ENCODE data around the gene GBP5. TPM values are rescaled to one million over a fixed set of nuclear protein-coding genes. Genes with fewer than 3 reads are reported as not detected.
"Not testable (repeated sequence)": the region's sequence is repeated elsewhere in the genome, so short reads cannot be mapped to it uniquely, and the experiment has no call there.

The GBP5 gene, protein sequence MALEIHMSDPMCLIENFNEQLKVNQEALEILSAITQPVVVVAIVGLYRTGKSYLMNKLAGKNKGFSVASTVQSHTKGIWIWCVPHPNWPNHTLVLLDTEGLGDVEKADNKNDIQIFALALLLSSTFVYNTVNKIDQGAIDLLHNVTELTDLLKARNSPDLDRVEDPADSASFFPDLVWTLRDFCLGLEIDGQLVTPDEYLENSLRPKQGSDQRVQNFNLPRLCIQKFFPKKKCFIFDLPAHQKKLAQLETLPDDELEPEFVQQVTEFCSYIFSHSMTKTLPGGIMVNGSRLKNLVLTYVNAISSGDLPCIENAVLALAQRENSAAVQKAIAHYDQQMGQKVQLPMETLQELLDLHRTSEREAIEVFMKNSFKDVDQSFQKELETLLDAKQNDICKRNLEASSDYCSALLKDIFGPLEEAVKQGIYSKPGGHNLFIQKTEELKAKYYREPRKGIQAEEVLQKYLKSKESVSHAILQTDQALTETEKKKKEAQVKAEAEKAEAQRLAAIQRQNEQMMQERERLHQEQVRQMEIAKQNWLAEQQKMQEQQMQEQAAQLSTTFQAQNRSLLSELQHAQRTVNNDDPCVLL
- 1.2 TPM for total RNA-seq

DNA sequence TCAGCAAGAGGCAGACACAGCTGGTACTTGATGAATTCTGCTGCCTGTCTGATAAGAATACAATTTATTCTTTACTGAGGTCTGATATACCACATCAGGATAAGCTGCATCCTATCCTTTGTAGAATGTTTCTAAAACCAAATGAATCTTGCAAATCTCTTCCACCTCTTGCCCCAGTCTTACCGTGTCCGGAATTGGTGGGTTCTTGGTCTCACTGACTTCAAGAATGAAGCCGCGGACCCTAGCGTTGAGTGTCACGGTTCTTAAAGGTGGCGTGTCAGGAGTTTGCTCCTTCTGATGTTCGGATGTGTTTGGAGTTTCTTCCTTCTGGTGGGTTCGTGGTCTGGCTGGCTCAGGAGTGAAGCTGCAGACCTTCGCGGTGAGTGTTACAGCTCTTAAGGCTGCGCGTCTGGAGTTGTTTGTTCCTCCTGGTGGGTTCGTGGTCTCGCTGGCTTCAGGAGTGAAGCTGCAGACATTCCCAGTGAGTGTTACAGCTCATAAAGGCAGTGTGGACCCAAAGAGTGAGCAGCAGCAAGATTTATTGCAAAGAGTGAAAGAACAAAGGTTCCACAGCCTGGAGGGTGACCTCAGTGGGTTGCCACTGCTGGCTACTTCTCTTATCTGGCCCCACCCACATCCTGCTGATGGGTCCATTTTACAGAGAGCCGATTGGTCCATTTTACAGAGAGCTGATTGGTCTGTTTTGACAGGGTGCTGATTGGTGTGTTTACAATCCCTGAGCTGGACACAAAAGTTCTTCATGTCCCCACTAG, at the start of gene GBP5:
GBP5 (minus strand) TSS at position 592 of the 773 bp plus-strand sequence. CDS start 3,305 bp downstream, outside the sequence.
- ATAC-seq: not testable (repeated sequence)

DNA sequence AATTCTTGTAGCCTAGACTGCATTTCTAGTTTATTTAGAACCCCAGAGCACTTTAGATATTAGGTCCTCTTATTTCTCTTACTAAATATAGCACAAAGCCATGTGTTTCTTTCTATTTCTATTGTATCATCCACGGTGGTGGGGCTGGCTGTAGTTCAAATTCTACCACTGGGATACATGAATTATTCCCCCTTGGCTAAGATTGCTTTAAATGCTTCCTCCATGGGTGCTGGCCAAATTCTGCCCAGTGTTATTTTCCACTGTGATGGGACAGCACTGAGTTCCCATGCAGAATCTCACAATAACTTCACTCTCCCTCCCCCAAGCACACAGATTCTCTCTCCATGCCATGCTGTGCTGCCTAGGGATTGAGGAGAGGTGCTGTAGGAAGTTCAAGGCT, 49.7 kb upstream of the GBP5 start:
- ATAC-seq: no peak

DNA sequence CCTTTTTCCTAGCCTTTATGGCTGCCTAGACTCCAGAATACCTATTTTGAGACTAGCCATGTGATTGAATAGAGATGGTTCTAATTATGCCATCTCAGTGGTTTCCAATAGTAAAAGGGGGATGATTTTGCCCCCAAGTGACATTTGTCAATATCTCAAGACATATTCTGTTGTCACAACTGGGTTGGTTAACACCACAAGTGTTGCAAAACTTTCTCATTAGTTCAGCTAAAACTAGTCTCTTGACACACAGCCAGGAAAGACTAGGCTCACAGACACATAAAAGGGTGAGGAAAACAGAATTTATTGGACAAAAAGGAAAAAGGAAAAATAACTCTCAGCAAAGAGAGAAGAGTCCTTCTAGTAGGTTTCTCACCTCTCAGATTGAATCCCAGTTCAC, 39.9 kb upstream of the GBP5 start:
- no peak for ATAC-seq

DNA sequence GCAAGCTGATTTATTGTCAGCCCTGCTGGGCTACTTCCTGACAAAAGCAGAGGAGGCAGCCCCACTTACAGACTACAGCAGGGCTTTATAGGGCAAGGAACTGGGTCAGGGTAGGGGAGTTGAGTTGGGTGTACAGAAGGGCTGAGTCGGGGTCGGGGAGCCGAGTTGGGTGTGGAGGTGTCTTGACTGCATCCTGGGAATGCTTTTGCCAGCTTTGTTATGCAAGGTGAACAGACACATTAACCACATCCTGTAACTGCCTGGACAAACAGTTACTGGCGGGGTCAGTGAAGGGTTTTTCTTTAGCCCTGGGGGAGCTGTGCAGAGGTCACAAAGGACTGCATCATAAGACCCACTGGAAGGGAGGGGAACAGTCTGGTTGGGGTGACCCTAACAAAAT, 39.1 kb upstream of the GBP5 start:
- ATAC-seq: no peak

DNA sequence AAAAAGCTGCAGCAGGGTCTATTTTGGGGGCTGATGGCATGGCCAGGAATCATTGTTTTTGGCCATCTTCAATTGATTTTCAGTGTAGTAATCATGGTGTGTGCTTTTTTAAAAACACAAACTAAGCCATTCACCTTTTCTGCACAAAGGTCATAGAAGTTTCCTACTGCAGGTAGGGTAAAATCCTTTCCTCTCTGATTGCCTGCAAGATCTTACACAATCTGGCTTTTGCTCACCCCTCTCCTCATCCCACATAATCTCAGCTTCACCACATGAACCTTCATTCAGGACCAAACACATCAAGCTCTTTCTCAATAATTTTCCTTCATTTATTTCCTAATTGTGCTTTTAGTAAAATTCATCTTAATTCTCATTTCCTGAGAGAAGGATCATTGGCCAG, 38.3 kb upstream of the GBP5 start:
- ATAC-seq: no peak

DNA sequence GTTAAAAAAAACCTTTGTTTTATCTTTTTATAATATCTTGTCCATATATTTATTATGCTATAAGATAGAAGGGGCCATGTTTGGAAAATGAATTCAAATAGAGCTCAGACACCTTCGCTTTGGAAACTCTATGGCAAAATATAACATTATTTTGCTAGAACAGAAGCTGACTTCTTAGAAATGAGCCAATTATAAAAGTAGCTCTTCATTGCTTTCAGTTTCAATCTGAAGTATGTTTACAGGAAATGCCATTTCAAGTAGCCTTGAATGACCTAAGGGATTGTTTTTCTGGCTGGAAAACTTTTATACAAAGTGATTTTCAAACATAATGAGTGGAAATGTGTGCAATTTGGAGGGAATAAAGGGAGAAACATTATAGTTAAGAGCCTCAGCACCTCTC, 37.8 kb upstream of the GBP5 start:
- no peak for ATAC-seq

DNA sequence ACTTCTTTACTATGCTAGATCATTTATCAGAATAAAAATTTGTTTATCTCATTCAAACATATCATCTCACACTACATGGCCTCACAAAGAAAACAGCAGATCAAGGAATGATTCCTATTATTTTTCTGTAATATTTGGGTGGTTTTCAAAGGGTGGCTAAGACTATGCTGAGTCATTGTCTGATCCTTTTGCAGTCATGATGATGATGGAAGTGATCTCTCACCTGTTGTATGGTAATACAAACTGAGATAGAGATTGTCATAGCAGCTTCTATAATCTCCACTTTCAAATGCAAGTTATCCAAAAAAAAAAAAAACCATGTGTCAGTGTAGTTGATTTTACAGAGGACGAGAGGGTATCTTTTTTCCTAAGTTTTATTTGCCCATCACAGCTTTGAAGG, 37.2 kb upstream of the GBP5 start:
- ATAC-seq: no peak

DNA sequence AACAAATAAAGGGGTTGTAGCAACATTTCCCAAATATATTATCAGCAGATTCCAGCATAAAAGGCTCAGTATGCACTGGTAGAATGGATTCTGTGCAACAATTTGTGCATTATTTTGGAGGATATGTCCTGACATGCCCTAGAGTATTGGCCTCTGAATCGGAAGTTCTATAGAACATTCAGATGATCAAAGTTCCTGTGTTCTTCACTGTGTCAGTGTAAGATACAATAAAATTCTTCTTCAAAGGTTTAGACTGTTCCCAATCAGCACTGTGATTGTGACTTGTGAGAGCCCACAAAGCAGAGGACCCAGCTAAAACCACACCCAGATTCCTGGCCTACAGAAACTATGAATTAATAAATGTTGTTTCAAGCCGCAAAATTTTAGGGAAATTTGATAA, 33.6 kb upstream of the GBP5 start:
- no peak for ATAC-seq

DNA sequence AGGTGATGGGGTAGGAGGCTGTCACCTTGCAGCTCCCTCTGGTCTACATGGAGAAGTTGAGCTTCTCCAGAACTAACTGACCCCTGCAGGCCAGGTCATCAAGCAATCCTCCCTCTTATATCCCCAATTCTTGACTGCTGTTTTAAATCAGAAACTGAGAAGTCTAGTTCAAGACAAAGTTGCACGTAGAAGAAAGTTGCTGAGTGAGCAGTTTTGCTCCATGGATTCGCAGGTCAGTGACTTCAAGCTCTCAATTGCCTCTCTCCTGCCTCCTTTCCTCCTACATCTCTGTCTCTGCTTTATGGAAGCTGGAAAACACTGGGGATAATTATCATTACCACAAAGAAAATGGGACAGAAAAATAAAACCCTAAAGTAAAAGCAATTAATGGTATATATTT, 32.8 kb upstream of the GBP5 start:
- no peak for ATAC-seq

DNA sequence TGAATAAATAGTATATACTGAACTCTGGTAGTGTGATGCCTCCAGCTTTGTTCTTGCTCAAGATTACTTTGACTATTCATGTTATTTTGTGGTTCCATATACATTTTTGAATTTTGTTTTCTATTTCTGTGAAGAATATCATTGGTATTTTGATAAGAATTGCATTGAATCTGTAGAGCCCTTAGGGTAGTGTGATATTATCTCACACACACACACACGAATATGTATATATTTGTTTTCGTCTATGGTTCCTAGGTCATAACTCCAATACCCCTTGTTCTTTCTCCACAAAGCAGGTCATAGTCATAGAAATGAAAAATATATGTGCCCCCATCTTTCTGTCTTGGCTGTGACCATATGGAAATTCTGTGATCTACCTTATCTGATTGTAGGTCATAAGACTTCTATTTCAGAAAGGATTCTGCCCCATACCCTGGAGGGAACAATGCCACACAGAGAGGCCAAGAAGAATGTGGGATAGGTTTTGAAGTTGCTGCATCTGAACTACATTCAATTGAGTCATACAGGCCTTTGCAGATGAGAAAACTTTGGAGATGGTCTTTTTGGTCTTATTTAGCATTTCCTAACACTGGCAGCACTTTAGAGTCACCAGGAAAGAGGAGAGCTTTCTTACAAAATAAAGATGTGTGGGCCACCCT, 32.0 kb upstream of the GBP5 start:
- ATAC-seq: no peak

DNA sequence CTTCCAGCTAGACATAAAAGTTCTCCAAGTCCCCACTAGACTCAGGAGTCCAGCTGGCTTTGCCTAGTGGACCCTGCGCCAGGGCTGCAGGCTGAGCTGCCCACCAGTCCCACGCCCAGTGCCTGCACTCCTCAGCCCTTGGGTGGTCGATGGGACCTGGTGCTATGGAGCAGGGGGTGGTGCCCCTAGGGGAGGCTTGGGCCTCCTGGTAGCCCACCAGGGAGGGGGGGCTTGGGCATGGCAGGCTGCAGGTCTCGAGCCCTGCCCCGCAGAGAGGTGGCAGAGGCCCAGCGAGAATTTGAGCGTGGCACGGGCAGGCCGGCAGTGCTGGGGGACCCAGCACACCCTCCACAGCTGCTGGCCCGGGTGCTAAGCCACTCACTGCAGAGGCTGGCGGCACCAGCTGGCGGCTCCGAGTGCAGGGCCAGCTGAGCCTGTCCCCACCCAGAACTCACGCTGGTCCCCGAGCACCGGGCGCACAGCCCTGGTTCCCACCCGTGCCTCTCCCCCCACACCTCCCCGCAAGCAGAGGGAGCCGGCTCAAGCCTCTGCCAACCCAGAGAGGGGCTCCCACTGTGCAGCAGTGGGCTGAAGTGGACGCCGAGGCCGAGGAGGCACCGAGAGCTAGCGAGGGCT, 30.2 kb upstream of the GBP5 start:
- ATAC-seq: no peak

DNA sequence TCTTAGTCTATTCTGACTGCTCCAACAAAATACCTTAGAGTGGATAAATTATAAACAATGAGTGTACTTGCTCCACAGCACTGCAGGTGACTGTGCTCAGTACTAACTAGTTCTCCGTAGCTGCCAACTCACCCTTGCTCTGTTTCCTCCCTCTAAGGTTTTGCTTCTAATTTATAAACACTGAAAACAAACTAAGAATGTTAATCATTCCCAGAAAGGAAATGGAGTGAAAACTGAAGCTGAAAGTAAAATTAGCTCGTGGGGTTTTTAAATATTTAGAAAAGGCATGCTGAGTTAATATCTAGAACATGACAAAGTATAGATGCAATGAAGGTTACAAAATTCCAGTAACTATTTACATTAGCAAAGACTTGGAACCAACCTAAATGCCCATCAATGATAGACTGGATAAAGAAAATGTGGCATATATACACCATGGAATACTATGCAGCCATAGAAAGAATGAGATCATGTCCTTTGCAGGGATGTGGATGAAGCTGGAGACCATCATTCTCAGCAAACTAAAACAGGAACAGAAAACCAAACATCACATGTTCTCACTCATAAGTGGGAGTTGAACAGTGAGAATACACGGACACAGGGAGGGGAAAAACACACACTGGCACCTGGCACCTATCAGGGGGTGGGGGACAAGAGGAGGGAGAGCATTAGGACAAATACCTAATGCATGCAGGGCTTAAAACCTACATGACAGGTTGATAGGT, 27.2 kb upstream of the GBP5 start:
- not testable (repeated sequence) for ATAC-seq

DNA sequence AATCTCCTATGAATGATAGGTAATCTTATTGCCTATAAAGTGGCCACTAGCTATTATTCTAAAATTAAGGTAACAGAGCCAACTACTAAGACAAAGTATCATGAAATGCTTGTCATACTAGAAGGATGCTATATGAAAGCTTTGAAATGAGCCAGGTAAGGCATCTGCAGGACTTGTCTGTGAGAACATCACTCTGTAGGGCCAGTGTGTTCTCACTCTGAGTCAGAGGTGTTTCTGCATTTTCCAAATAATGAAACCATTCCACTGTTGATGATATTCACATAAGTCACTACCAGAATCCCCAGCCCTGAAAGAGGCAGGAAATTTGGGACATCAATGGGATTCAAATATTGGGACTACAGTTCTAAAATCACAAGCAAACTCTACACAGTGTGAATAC, 25.8 kb upstream of the GBP5 start:
- no peak for ATAC-seq

DNA sequence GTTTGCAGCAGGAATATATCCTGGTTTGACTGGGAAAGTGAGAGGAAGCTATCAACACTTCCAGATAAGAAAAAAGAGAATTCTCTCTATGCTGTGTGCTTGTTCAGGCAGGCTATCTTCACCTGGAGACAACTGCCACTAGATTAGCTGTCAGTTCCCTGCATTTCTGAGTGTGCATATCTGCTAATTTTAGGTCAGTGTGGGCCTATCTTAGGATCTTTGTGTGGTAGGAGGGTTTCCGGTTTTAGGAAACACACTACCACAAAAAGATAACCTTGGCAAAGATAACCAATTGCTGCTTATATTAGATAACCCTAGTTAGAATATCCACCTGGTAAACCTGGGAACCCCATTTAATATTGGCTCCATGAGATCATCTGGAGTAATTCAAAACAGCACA, 22.5 kb upstream of the GBP5 start:
- no peak for ATAC-seq

DNA sequence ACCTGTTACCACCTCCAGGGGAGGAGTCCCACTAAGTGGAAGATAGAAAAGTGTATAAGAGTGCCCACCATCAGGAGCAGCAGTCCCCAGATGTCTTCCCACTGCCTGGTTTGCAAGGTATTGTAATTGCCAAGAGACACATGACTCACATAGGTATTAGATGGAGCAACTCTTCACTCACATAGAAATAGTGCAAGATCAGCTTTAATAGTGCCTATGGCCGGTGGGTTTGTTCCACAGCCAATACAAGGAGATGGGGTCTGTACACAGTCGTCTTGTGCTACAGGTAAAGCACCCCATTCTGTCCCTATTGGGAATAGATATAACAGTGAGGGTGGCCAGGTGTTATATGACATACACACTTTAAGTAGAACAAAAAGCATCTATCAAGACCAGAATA, 18.6 kb upstream of the GBP5 start:
- ATAC-seq: no peak

DNA sequence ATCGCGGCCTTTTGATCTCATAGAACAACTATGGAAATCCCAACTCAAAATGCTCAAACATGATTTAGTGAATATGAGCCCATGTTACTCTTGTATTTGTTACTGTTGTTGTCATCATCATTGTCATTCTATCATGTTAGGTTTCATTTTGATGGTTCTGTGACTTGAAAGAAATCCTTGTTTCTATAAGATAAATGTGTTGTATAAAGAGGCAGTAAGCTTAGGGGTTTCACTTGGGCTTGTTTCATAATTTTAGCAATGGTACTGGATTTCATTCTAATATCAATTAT, 15.3 kb upstream of the GBP5 start:
- no peak for ATAC-seq

DNA sequence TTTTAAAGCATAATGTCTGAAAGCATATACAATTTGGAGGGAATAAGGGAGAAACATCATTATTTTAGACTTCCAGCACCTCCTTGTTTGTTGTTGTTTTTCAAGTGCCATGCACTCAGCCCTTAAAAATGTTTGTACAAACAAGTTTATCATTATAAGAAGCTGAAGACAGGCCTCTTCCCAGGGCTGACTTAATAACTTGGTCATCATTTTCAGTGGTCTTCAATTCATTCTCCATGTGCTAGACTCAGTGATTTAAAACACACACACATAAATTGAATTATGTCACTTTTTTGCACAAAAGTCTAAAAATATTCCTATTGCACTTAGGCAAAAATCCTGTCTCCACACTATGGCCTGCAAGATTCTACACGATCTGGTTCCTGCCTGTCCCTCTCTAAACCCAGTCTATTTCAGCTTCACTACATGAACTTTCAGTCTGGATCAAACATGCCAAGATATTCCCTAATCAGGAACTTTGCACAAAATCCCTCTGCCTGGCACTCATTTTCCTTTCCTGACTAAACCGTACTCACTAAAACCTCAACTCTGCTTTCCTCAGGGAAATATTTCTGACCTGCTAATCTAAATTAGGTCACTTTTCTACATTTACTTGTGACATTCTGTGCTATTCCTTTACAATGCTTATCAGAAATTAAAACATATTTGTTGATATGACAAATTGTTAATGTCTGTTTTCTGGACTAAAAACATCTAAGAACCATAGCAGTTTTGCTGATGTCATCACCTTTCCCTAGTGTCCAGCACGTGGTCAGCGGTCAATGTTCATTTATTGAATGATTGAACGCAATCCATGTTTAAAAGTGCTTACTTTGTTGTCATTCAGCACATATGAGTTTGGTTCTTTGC, 14.8 kb upstream of the GBP5 start:
- no peak for ATAC-seq

DNA sequence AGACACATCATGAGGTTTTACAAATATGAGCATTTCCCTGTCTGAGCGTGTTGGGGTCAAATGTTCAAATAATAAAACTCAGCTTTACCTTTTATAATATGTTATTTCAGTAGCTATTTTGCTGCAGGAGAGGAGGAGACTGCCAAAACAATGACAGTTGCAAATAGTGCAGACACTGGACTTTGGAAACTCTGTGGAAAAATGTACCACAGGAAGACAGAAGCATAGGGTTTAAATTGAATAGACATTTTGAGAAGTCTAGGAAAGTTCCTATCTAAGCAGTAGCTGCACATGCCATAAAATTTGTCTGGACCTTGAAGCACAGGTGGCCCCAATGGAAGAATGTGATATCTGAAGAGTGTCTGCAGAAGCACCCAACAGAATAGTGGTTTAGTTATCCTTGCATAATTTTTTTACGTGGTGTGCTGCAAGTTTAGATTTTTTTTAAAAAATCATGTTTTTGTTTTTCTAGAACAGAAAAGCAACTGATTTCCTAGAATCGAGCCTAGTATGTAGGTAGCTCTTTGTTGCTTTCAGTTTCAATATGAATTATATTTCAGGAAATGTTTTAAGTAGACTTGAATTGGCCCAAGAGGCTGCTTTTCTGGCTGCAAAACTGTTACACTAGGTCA, 14.0 kb upstream of the GBP5 start:
- no peak for ATAC-seq

DNA sequence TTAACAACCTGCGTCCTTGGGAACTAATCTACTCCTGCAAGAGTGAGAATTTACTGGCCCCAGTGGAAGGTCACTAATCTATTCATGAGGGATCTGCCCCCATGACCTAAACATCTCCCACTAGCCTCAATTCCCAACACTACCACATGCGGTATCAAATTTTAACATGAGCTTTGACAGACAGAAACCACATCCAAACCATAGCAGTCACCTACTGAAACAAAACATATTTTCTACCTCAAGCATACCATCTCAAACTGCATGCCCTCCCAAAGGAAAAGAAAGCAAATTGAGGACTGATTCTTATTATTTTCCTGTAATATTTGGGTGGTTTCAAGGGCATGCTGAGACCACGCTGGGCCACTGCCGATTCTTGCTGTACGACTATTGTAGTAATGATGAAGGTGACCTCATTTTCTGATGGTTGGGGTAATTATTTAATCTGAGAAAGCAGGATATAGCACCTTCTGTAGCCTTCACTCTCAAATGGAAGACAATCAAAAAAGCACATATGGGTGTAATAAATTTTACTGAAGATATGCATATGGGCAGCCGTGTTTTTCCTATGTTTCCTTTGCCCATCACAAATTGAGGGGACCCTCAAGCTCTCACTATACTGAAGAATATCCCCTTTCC, 13.2 kb upstream of the GBP5 start:
- ATAC-seq: no peak

DNA sequence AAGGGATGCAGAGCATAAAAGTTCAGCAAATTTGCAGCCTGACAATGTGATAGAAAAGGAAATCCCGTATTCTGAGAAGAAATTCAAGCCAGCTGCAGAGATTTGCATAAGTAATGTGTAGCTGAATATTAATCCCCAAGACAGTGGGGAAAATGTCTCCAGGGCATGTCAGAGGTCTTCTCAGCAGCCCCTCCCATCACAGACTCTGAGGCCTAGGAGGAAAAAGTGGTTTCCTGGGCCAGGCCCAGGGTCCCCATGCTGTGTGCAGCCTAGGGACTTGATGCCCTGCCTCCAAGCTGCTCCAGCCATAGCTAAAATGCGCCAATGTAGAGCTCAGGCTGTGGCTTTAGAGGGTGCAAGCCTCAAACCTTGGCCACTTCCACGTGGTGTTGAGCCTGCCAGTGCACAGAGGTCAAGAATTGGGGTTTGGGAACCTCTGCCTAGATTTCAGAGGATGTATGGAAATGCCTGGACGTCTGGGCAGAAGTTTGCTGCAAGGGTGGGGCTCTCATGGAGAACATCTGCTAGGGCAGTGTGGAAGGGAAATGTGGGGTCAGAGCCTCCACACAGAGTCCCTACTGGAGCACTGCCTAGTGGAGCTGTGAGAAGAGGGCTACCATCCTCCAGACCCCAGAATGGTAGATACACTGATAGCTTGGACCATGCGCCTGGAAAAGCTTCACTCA, 11.6 kb upstream of the GBP5 start:
- not testable (repeated sequence) for ATAC-seq
